ENCODE results near the gene BSDC1. TPM values are rescaled to one million over a fixed set of nuclear protein-coding genes. Genes with fewer than 3 reads are reported as not detected.

Gene BSDC1
- total and polyA plus RNA-seq, 2 of the 13 experiments (the other 11 are each of a cell fraction or from before 2014, with no cell fraction given), result 40.3 to 64.2 TPM

DNA sequence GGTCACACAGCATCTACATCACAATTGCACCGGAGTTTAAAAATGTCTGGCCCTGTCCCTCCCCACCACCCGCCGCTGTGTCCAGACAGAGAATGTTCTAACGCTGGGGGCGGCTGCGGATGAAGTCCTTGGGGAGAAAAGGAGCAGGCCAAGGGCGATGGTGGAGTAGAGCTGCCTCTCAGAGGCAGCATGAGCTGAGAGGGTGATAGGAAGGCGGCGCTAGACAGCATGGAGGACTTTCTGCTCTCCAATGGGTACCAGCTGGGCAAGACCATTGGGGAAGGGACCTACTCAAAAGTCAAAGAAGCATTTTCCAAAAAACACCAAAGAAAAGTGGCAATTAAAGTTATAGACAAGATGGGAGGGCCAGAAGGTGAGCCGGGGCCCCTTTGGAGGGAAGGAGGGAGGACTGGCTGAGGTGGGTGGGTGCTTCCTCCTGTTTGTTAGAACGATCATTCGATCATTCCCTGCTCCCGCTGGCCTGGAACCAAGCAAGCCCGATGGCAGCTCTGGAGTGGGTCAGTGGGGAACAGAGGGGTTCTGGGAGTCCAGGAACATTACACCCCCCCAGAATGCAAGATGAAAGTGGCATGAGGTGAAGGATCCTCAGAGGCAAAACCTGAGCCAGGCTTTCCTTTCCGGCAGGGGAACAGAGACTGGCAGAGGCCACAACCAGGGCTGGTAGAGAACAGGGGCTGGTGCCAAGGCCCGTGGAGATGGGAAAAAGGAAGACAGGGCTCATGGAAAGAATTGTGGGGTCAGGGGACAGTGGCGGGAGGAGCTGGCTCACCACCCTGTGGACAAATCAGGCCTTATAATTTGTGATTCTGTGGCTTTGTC, 31.5 kb downstream of the BSDC1 start, which contains the start of the genes FAM229A and TSSK3:
Gene FAM229A, minus strand, starts transcription at position 12 of the 840 bp plus-strand sequence. CDS start 394 bp downstream, outside the sequence.
Gene TSSK3, plus strand, starts transcription at position 66 of the 840 bp plus-strand sequence. Its CDS starts 163 bp downstream, at position 229.
- no peaks in the 10 kb centered on the region for H4K20me1 ChIP-seq (ENCODE audit: insufficient read depth, low read length)
- no peak for ATAC-seq
- intact Hi-C loops (cut with micrococcal nuclease; ENCODE audit: unreplicated experiment) (no loop called here), in situ Hi-C loops (cut with HindIII; ENCODE audit: extremely low pct_ligation_motif_present, low pct_unique_long_range_greater_than_20kb) (no loop called here)
- no peaks in the 10 kb centered on the region for H3K27me3 ChIP-seq (ENCODE audit: control insufficient read depth in 1 of 2, insufficient read depth in 2 of 2, low read length in 2 of 2)
- 95% methylated on average over 17 of the region's 17 CpGs for WGBS (ENCODE audit: low lambda C conversion rate)
- TF ChIP-seq HES4 (CRISPR knock-in tag; IDR thresholded peaks at IDR 0.05; ENCODE audit: borderline replicate concordance) (no peak), HNRNPL (IDR thresholded peaks at IDR 0.05; ENCODE audit: low read depth, low read length) (0 out of 2 replicates have a peak, but pooled peaks have one; percentile 13)
- H3K9ac ChIP-seq (ENCODE audit: insufficient read depth, low read depth, low read length), result no peak within 1 kb of the TSS
- H3K4me3 ChIP-seq (replicated peaks in 1 of 3; ENCODE audit: insufficient read depth in 1 of 3, low read depth in 2 of 3, low read length in 3 of 3), result no peak within 1 kb of the TSS
- no peak for FAIRE-seq
- ChIA-PET CTCF (ENCODE audit: low intra/inter-chr PET ratio, low total read pairs) (no interaction called here), POLR2A (interaction anchor here (1.2 to 2.3 kb wide), 3 partner anchors 11 to 32 kb away, joined by 3 to 11 read pairs (median 4); partner anchors contain the start of gene BSDC1)
- DNase-seq (ENCODE audit: low spot score), result no peak
- no peak within 1 kb of the TSS for H3K4me2 ChIP-seq (ENCODE audit: low read depth, low read length)
- H3K9me3 ChIP-seq (ENCODE audit: low read length), result no peaks in the 10 kb centered on the region
- peaks cover 8 to 41% of the 10 kb centered on the region in 2 experiments for H3K36me3 ChIP-seq (replicated peaks in 1 of 2; ENCODE audit: control insufficient read depth in 1 of 2, insufficient read depth in 2 of 2, low read length in 2 of 2)
- H3K79me2 ChIP-seq (ENCODE audit: insufficient read depth, low read length), result no peaks in the 10 kb centered on the region
- BruUV-seq (replicated peaks), result no TSS peak
- peaks cover 17% of the 10 kb centered on the region for H3K4me1 ChIP-seq (ENCODE audit: insufficient read depth, low read length)
- H2AFZ ChIP-seq (ENCODE audit: low read length), result no peak within 1 kb of the TSS
- no peak within 1 kb of the TSS for H3K27ac ChIP-seq (ENCODE audit: extremely low read length, insufficient read depth, low read length)

DNA sequence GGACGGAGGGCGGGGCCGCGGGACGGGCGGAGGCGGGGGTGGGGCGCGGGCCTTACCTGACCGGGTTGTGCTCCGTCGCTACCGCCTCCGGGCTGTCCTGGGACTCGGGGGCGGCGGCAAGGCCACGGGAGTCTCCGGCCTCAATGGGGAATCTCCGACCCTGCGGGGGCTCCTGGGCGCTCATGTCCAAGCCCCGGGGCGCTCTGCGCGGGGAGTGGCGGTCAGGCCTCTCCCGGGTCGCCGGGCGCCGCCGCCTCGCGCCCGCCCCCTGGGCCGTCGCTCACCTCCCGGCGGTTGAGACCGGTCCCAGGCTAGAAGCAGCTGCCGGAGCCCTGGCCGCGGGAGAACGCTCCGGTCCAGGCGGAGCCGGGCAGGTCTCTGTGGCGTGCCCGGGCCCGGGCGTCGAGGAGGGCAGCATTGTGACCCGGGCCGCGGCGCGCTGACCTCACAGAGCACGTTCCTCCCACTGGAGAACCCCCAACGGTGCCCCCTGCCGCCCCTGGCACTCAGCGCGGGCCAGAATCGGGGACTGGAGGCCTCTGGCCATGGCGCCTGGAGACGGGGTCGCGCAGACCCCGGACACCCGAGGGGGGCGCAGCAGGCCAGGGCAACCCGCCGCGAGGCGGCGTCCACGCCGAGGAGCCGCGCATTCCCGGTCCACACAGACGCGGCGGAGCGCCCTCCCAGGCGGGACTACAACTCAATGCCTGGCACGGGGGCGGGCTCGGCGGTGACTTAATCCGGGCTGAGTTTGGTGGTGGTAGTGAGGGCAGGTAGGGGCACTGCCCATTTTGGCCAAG, 32.4 kb downstream of the BSDC1 start:
- ATAC-seq (no peak), FAIRE-seq (no peak), DNase-seq (ENCODE audit: low spot score) (no peak)
- H2AFZ ChIP-seq (ENCODE audit: low read length), result no peak overlapping the region
- peaks cover 4 to 33% of the 10 kb centered on the region in 2 experiments for H3K36me3 ChIP-seq (replicated peaks in 1 of 2; ENCODE audit: control insufficient read depth in 1 of 2, insufficient read depth in 2 of 2, low read length in 2 of 2)
- ChIA-PET CTCF (ENCODE audit: low intra/inter-chr PET ratio, low total read pairs) (no interaction called here), POLR2A (interaction anchor here (2.3 kb wide), 1 partner anchor 10 kb away, joined by 11 read pairs; no protein-coding TSS in a partner anchor)
- intact Hi-C loops (cut with micrococcal nuclease; ENCODE audit: unreplicated experiment) (no loop called here), in situ Hi-C loops (cut with HindIII; ENCODE audit: extremely low pct_ligation_motif_present, low pct_unique_long_range_greater_than_20kb) (no loop called here)
- peaks cover 26% of the 10 kb centered on the region for H3K4me1 ChIP-seq (ENCODE audit: insufficient read depth, low read length)
- H3K27ac ChIP-seq (ENCODE audit: extremely low read length, insufficient read depth, low read length), result no peak overlapping the region
- H3K79me2 ChIP-seq (ENCODE audit: insufficient read depth, low read length), result no peaks in the 10 kb centered on the region
- no peaks in the 10 kb centered on the region for H4K20me1 ChIP-seq (ENCODE audit: insufficient read depth, low read length)
- H3K9me3 ChIP-seq (ENCODE audit: low read length), result no peaks in the 10 kb centered on the region
- H3K9ac ChIP-seq (ENCODE audit: insufficient read depth, low read depth, low read length), result no peak overlapping the region
- H3K27me3 ChIP-seq (ENCODE audit: control insufficient read depth in 1 of 2, insufficient read depth in 2 of 2, low read length in 2 of 2), result no peaks in the 10 kb centered on the region
- WGBS (ENCODE audit: low lambda C conversion rate), result 97% methylated on average over 60 of the region's 91 CpGs
- no peak overlapping the region for H3K4me3 ChIP-seq (replicated peaks in 1 of 3; ENCODE audit: insufficient read depth in 1 of 3, low read depth in 2 of 3, low read length in 3 of 3)
- no TSS peak for BruUV-seq (replicated peaks)
- H3K4me2 ChIP-seq (ENCODE audit: low read depth, low read length), result no peak overlapping the region
- TF ChIP-seq RBM22 (optimal IDR thresholded peaks at IDR 0.05; ENCODE audit: low read length), result peak; percentile 69
- no peak for TF ChIP-seq ZMYM2 (CRISPR knock-in tag; IDR thresholded peaks at IDR 0.05)
- no peak for TF ChIP-seq ZNF232 (CRISPR knock-in tag; IDR thresholded peaks at IDR 0.05; ENCODE audit: borderline replicate concordance)
- no peak for TF ChIP-seq SRF (IDR thresholded peaks at IDR 0.05; ENCODE audit: low read depth, low read length)
- peak; percentile 21 for TF ChIP-seq U2AF1 (optimal IDR thresholded peaks at IDR 0.05; ENCODE audit: low read depth, low read length)
- 0 out of 2 replicates have a peak, but pooled peaks have one; percentile 40 for TF ChIP-seq HNRNPL (IDR thresholded peaks at IDR 0.05; ENCODE audit: low read depth, low read length)
- TF ChIP-seq ZNF225 (CRISPR knock-in tag; IDR thresholded peaks at IDR 0.05), result no peak
- TF ChIP-seq RBFOX2 (IDR thresholded peaks at IDR 0.05; ENCODE audit: low read depth, low read length), result peak; percentile 25; the same call in 1 of the 2 replicates
- TF ChIP-seq ZNF850 (CRISPR knock-in tag; conservative IDR thresholded peaks at IDR 0.05), result no peak
- no peak for TF ChIP-seq NFKBIZ (CRISPR knock-in tag; IDR thresholded peaks at IDR 0.05)
- TF ChIP-seq ZFAT (CRISPR knock-in tag; conservative IDR thresholded peaks at IDR 0.05), result no peak
- no peak for TF ChIP-seq ZNF383 (CRISPR knock-in tag; IDR thresholded peaks at IDR 0.05; ENCODE audit: borderline replicate concordance)
- TF ChIP-seq, protein P1, sequence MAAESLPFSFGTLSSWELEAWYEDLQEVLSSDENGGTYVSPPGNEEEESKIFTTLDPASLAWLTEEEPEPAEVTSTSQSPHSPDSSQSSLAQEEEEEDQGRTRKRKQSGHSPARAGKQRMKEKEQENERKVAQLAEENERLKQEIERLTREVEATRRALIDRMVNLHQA (CRISPR knock-in tag; IDR thresholded peaks at IDR 0.05), result no peak
- TF ChIP-seq ZNF547 (CRISPR knock-in tag; IDR thresholded peaks at IDR 0.05), result no peak
- peak; percentile 50 for TF ChIP-seq AGO1 (IDR thresholded peaks at IDR 0.05; ENCODE audit: low read depth, low read length, poor library complexity, severe bottlenecking)
- no peak for TF ChIP-seq FOXK2 (IDR thresholded peaks at IDR 0.05)

All from HepG2 (cell line).